Activated CD8-positive, alpha-beta memory T cell treated with anti-CD3 and anti-CD28 coated beads for 4 hours (primary cell): ENCODE measurements around the gene PTPRT.

Experiments
- DNase-seq, 2 donors: peaks; one replicate each; pipeline ENCODE4 v3.0.0-alpha.2; 2020; ENCODE audit warnings: low read depth in 2 of 2

Gene PTPRT

GRCh38 chr20:42974347-42974746, 215.4 kb downstream of the PTPRT start:
- no peak for DNase-seq

GRCh38 chr20:42972591-42972990, 217.1 kb downstream of the PTPRT start:
- no peak for DNase-seq

DNA sequence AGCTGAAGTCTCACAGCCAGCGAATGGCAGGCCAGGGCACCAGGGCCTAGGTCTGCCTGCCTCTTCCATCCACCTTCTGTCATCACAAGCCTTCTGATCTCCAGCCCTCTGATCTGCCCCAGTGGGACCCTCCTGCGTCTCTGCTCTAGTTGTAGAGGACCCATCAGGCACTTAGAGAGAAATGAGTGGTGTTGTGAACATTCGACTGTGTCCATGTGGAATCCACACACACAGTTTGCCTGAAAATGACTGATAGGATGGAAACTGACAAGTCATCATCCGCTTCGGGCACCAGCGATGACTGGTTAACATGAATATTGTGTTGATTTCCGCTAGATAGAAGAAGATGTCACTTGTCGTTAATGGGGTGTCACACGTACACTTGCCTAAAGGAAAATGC, 221.0 kb downstream of the PTPRT start:
- DNase-seq: no peak

DNA sequence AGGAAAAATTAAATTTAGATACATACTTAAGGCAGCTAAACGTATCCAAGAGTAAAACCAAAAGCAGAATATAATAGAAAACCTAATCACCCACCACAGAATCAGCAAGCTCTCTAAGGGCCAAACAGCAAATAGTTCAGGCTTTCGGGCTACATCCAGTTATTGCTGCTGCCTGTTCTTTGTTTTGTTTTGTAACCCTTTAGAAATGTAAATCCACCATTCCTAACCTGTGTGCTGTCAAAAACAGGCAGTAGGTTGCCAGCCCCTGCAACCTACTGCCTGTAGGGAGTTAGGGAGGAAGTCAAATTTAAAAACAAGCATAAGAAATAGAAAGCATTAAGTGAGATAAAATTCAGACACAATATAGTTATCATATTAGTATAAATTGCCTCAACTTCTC, 225.9 kb downstream of the PTPRT start:
- no peak for DNase-seq

GRCh38 chr20:42961771-42962170, 227.9 kb downstream of the PTPRT start:
- DNase-seq: no peak

GRCh38 chr20:42959996-42960395, 229.7 kb downstream of the PTPRT start:
- no peak for DNase-seq

GRCh38 chr20:42958367-42959069, 231.2 kb downstream of the PTPRT start:
- no peak for DNase-seq

DNA sequence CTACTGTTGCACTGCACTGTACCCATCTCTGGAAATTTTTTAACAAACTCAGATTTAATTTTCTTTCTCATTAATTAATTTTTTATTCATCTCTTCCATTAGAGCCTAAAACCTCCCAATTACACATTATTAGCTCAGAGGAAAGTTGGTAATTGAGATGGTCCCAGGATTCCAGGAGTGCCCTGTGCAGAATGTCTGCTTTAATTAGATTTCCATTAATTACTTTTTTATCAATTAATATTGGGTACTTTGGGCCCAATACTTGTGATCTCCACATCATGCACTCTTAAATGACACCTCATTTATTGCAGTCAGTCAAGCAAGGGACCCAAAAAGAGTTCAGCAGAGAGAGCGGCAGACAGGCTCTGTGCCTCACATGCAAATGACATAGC, 232.0 kb downstream of the PTPRT start:
- DNase-seq: no peak

DNA sequence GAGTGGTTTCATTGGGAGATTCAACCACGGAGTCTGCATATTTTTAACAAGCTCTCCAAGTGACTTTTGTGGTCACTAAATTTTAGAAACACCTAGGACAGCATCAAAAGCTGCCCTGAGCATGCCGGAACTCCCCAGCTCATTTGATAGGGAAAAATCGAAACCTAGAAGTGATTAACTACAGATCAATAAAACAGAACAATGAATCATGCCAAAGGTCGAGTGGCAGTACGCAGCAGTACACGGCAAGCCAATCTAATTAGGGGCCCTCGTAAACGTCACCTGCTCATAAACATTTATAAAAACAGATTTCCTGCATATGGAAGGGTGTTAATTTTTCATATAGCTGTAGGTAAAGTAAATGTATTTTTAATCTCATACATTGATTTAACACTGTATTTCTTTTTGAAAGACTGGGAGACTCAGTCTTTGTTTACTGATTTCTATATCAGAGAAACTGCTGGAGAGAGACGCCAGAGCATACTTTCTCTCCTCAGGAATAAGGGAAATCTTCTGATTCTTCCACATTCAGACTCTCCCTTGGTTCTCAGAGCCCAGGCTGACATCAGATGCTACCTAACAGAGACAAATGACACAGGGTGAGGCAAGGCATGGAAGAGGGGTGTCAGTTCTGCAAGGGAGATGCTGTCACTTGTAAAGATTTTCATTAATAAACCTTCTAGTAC, 232.5 kb downstream of the PTPRT start:
- no peak for DNase-seq

GRCh38 chr20:42955713-42956112, 234.0 kb downstream of the PTPRT start:
- no peak for DNase-seq

GRCh38 chr20:42954951-42955350, 234.8 kb downstream of the PTPRT start:
- no peak for DNase-seq

DNA sequence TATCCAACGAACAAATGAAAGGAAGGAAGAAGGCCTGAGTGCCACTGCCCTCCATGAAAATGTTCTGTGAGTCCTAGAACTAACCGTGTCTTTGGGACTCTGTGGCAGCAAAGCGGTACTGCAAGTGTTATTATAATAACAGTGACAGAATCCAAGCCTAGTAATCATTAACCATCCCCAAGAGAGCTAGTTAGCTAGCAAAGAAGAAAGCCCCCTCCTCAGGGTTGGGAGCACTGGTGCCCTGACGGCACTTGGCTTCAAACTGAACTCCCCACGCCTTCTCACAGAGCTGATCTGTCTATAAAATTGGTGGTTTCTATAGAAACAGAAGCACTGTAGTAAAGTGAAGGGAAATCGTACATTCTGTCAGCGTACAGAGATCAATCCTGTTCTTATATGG, 239.8 kb downstream of the PTPRT start:
- no peak for DNase-seq

- DNase-seq: no peak
Observed at GRCh38 chr20:42945234-42945994, 244.3 kb downstream of the PTPRT start.

DNA sequence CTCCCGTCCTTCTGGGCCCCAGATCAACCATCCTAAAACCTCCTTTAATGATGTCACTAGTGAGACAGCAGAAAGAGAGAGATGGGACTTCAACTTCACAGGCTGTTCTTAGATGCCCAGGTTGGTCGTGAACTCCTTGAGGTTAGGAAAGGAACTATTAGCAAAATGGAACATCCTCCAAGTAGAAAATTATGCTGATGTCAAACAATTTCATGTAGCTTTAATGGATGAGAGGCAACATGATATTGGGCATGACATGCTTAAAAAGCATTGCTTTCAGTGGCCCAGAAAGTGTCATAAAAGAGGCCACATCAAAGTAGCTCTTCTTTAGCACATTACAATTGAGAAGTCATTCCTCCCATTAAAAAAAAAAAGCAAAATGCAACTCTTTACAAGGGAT, 248.1 kb downstream of the PTPRT start:
- DNase-seq: no peak

DNA sequence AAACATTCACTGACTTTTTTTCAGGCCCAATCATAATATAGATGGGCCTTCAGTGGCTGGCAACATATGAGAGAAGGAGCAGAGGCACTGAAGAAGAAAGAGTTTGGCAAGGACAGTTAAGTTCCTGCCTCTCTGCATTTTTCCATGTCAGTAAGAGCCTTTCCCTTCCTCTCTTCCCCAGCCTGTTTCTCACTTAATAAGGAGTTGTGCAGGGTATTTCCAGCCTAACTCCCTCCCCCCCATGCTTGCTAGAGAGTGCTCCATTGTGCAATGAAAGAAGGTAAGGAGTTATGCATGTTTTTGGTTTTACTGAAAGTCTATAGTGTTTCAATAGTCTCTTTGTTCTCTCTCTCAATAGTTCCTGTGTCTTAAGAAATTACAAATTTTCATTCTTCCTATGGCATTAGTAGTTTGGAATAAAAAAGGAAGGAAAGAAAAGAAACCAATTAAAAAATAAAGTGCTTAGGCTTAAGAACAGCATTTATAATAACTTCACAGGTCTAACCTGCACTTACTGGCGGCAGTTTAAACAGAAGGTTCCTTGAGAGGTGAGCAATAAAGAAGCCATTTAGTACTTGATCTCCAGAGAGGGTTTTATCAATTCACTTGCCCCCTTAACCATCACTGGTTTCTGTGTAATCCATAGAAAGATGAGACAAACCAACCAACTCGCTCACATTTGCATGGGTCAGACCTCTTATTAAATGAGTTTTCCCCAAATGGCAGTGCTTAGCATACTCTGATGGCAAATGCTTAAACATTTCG, 251.1 kb downstream of the PTPRT start:
- DNase-seq: no peak

DNA sequence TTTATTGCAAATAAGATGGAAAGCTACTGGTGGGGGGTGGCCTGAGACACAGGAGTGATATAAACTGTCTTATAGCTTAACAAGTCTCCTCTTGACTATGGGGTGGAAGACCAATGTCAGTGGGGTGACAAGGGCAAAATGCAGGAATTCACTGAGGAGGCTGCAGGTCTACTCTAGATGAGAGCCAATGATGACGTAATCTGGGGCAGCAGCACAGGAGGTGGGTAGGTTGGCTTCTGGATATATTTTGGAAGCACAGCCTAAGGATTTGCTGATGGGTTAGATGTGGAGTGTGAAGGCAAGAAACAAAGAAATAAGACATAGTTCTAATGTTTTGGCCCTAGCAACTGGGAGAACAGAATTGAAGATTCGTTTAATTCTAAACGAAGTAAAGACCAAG, 253.2 kb downstream of the PTPRT start:
- no peak for DNase-seq

DNA sequence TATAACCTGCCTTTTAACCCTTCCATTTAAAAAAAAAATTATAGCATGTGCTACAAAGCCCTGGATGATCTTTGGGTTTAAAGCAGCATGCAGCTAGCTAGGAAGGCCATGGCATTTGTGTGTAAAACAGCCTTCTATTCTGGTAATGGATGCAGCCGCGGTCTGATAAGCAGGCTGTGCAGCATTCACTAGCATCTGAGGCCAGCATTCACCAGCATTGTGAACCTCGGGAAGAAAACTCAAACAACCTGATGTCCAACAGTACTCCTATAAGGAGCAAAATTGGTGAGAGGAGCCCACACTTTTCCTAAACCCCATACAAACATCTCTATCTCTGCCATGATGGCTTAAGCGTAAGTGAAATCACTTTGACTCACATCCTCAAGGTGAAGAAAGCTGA, 265.5 kb downstream of the PTPRT start:
- no peak for DNase-seq

DNA sequence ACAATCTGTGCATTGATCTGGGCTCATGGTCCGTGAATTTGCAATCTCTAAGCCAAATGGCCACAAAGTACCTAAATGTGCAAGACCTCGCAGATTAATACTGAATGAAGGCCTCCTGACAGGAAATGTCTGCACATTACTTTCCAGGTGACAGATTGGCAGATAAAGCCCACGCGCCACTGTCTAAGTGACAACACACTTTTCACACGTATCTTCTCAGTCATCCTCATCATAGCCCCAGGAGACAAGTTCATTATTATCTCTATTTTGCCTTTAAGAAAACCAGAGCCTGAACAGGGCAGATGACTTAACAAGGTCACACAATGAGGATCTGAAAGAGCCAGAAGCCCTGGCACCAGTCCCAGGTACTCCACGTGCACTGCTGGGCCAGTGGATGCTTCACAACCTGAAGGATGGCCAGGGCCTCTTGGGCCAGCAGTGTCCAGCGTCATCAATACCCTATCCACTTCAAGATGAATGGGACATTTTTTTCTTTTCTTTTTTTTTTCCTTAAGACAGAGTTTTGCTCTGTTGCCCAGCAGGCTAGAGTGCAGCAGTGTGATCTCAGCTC, 266.3 kb downstream of the PTPRT start:
- DNase-seq: no peak

DNA sequence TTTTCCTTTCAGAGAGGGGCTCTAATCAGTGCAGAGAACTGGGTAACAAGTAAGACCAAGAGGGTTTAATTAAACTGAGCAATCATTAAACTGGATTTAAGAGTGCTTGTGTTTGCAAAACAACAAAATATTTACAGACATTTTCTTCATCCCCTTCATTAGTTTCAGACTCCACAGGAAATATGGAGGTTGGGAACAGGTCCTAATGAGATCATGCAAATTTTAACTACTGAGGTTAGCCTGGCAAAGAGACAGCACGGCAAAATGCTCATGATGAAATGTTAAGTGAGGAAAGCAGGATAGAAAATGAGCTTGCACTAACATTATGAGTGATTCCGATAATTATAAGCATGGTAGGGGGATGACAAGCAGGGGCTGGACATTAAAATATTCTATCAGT, 268.9 kb downstream of the PTPRT start:
- DNase-seq: no peak

- no peak for DNase-seq
Observed at GRCh38 chr20:42919316-42919715, 270.4 kb downstream of the PTPRT start.

DNA sequence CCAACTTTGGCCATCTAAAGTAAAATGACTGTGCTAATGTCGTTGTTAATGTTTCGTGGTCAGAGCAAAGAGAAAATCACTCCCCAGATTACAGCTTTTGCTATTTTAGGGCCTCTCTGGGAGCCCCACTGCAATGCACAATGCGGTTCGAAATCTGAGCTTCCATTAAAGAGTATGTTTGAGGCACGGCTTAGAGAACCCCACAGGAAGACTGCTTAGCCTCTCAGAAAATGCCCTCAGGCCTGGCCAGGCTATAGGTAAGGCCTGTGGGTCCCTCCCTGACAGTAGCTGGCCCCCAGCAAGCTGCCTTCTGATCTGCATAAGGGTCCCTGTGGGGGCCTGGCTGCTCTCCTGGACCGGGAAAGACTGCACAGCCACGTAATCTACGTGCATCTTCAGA, 274.6 kb downstream of the PTPRT start:
- DNase-seq: no peak

DNA sequence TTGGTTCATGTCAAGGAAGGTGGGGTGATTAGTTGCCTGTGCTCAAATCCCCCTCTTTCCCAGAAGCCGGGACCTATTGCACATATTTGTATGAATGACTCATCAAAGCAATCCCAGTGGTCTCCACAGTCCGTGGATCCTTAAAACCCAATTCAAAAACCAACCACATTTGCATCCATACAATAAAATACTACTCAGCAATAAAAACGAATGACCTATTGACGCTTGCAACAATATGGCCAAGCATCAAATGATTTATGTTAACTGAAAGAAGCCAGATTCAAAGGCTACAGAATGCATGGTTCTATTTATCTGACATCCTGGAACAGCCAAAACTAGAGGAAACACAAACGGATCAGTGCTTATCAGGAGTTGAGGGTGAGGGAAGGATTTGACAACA, 275.4 kb downstream of the PTPRT start:
- DNase-seq: no peak
